Measurements from ENCODE around the gene S1PR1.

DNA sequence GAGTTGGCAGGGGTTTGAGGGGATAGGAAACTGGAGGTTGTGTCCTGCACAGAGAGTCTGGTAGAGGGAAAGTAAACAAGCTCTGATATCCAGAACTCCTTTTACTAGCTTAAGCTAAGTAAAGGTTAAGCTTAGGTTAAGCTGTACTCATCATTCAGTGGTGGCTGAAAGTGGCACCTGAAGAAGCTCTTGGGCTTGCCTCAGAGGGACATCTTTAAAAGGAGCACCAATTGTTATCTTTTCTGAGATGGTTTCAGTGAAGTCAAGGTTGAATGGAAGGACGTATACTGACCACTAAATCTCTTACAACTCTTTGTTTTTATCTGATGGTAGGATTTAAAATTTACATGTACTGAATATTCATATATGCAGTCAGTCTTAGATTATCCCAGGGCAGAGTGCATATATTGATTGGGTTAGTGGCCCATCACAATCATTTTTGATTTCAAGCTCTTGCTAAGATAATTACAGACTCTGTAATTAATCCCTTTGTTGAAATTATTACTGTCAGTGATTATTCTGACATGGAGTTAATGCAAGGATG, 43.3 kb downstream of the S1PR1 start:
- TF ChIP-seq, protein P1, sequence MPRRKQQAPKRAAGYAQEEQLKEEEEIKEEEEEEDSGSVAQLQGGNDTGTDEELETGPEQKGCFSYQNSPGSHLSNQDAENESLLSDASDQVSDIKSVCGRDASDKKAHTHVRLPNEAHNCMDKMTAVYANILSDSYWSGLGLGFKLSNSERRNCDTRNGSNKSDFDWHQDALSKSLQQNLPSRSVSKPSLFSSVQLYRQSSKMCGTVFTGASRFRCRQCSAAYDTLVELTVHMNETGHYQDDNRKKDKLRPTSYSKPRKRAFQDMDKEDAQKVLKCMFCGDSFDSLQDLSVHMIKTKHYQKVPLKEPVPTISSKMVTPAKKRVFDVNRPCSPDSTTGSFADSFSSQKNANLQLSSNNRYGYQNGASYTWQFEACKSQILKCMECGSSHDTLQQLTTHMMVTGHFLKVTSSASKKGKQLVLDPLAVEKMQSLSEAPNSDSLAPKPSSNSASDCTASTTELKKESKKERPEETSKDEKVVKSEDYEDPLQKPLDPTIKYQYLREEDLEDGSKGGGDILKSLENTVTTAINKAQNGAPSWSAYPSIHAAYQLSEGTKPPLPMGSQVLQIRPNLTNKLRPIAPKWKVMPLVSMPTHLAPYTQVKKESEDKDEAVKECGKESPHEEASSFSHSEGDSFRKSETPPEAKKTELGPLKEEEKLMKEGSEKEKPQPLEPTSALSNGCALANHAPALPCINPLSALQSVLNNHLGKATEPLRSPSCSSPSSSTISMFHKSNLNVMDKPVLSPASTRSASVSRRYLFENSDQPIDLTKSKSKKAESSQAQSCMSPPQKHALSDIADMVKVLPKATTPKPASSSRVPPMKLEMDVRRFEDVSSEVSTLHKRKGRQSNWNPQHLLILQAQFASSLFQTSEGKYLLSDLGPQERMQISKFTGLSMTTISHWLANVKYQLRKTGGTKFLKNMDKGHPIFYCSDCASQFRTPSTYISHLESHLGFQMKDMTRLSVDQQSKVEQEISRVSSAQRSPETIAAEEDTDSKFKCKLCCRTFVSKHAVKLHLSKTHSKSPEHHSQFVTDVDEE (CRISPR knock-in tag; IDR thresholded peaks at IDR 0.05), result no peak
- no peak for TF ChIP-seq TCF4 (CRISPR knock-in tag; IDR thresholded peaks at IDR 0.05; ENCODE audit: borderline replicate concordance)
- TF ChIP-seq CSDC2 (CRISPR knock-in tag; IDR thresholded peaks at IDR 0.05), result no peak
- TF ChIP-seq, protein P2, sequence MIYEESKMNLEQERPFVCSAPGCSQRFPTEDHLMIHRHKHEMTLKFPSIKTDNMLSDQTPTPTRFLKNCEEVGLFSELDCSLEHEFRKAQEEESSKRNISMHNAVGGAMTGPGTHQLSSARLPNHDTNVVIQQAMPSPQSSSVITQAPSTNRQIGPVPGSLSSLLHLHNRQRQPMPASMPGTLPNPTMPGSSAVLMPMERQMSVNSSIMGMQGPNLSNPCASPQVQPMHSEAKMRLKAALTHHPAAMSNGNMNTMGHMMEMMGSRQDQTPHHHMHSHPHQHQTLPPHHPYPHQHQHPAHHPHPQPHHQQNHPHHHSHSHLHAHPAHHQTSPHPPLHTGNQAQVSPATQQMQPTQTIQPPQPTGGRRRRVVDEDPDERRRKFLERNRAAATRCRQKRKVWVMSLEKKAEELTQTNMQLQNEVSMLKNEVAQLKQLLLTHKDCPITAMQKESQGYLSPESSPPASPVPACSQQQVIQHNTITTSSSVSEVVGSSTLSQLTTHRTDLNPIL (CRISPR knock-in tag; IDR thresholded peaks at IDR 0.05; ENCODE audit: low read depth), result no peak
- TF ChIP-seq ARNTL (CRISPR knock-in tag; IDR thresholded peaks at IDR 0.05; ENCODE audit: borderline replicate concordance, low read depth), result no peak
- TF ChIP-seq ZFP30 (CRISPR knock-in tag; IDR thresholded peaks at IDR 0.05), result no peak
